22Rv1 (cell line): ENCODE results near the gene ARHGAP10.

Source experiments
- CTCF ChIP-seq: fragments of 450-650 bp; IDR thresholded peaks from 2 replicates; pipeline ENCODE4 v1.5.1; 2017; ENCODE audit warnings: mild to moderate bottlenecking
- ZFX ChIP-seq: fragments of 450-650 bp; IDR thresholded peaks from 2 replicates; pipeline ENCODE4 v1.6.1; 2017; ENCODE audit warnings: antibody characterized with exemption, borderline replicate concordance

GRCh38 chr4:147944249-147944648 is 212.4 kb downstream of the ARHGAP10 start:
- TF ChIP-seq CTCF = no peak
- no peak for TF ChIP-seq ZFX
